DND-41 (cell line): Measurements from ENCODE around the gene BRCA1.
"Not testable (repeated sequence)": the region's sequence is repeated elsewhere in the genome, so short reads cannot be mapped to it uniquely, and the experiment has no call there.

ENCODE experiments used
- ATAC-seq: fragments of 200-7000 bp; cut with Tn5 transposase; 3 replicates; pipeline ENCODE4 v1.9.1; 2021; ENCODE audit warnings: low read depth; ENCODE audit not compliant: insufficient read depth
- DNase-seq: peaks from one replicate; pipeline ENCODE4 v3.0.0-alpha.2; 2020
- H2AFZ ChIP-seq: 2 replicates; pipeline ENCODE4 v1.6.0; 2012; ENCODE audit warnings: low read depth, low read length
- H3K27ac ChIP-seq: 2 replicates; pipeline ENCODE4 v1.5.1; 2012; ENCODE audit warnings: low read length, inconsistent platforms
- H3K27me3 ChIP-seq: fragments of 200-600 bp; sonication (generic); 2 replicates; pipeline ENCODE4 v1.6.0; 2012; ENCODE audit warnings: low read length, mild to moderate bottlenecking, inconsistent platforms; ENCODE audit not compliant: insufficient read depth, poor library complexity
- H3K36me3 ChIP-seq: 2 replicates; pipeline ENCODE4 v1.5.1; 2012; ENCODE audit warnings: low read length, inconsistent platforms; ENCODE audit not compliant: insufficient read depth
- H3K4me1 ChIP-seq: 2 replicates; pipeline ENCODE4 v1.5.1; 2012; ENCODE audit warnings: mild to moderate bottlenecking, low read length; ENCODE audit not compliant: insufficient read depth
- H3K4me2 ChIP-seq: 2 replicates; pipeline ENCODE4 v1.6.0; 2012; ENCODE audit warnings: mild to moderate bottlenecking, moderate library complexity, low read length, inconsistent platforms; ENCODE audit not compliant: insufficient read depth
- H3K4me3 ChIP-seq, 2 experiments: fragments of 200-600 bp in 1 of 2; shearing (Covaris generic) in 1 of 2; 2 replicates each; pipeline ENCODE4 v1.5.1; 2012 to 2016; ENCODE audit warnings: inconsistent platforms in 2 of 2, low read length in 2 of 2, mild to moderate bottlenecking in 2 of 2, low read depth in 1 of 2, moderate library complexity in 1 of 2
- H3K79me2 ChIP-seq: 2 replicates; pipeline ENCODE4 v1.6.0; 2012; ENCODE audit warnings: low read length, inconsistent platforms; ENCODE audit not compliant: insufficient read depth
- H3K9ac ChIP-seq: 2 replicates; pipeline ENCODE4 v1.6.0; 2012; ENCODE audit warnings: low read depth, mild to moderate bottlenecking, inconsistent platforms, low read length, moderate library complexity
- H3K9me3 ChIP-seq: 2 replicates; pipeline ENCODE4 v1.5.1; 2012; ENCODE audit warnings: low read length, moderate library complexity, mild to moderate bottlenecking, inconsistent platforms; ENCODE audit not compliant: insufficient read depth, severe bottlenecking
- H4K20me1 ChIP-seq: 2 replicates; pipeline ENCODE4 v1.6.0; 2012; ENCODE audit warnings: low read length; ENCODE audit not compliant: insufficient read depth
- EZH2 ChIP-seq: IDR thresholded peaks from 3 replicates; pipeline ENCODE4 v1.6.1; 2012; ENCODE audit warnings: borderline replicate concordance, low read depth, mild to moderate bottlenecking, moderate library complexity, low read length, inconsistent platforms; ENCODE audit not compliant: severe bottlenecking
- TF ChIP-seq, protein P1 (sequence below): IDR thresholded peaks from 2 replicates; pipeline ENCODE4 v1.5.1; 2012; ENCODE audit warnings: borderline replicate concordance, low read length, moderate library complexity, mild to moderate bottlenecking; ENCODE audit not compliant: poor library complexity, severe bottlenecking; ENCODE audit errors: extremely low read depth

Gene BRCA1

DNA sequence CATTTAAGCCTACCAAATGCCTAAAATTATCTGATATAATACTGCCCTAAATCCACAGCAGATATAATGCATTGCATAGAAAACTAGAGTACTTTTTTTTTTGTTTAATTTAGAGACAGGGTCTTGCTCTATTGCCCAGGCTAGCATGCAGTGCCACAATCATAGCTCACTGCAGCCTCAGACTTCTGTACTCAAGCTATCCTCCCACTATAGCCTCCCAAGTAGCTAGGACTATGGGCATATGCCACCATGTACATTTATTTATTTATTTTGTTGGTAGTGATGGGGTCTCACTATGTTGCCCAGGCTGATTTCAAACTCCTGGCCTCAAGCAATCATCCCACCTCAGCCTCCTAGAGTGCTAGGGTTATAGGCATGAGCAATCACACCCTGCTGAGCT lies 20.0 kb downstream of the BRCA1 start:
- H3K4me1 ChIP-seq: no peaks in the 10 kb centered on the region
- TF ChIP-seq, protein P1, sequence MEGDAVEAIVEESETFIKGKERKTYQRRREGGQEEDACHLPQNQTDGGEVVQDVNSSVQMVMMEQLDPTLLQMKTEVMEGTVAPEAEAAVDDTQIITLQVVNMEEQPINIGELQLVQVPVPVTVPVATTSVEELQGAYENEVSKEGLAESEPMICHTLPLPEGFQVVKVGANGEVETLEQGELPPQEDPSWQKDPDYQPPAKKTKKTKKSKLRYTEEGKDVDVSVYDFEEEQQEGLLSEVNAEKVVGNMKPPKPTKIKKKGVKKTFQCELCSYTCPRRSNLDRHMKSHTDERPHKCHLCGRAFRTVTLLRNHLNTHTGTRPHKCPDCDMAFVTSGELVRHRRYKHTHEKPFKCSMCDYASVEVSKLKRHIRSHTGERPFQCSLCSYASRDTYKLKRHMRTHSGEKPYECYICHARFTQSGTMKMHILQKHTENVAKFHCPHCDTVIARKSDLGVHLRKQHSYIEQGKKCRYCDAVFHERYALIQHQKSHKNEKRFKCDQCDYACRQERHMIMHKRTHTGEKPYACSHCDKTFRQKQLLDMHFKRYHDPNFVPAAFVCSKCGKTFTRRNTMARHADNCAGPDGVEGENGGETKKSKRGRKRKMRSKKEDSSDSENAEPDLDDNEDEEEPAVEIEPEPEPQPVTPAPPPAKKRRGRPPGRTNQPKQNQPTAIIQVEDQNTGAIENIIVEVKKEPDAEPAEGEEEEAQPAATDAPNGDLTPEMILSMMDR: no peak
- TF ChIP-seq EZH2: no peak
- H3K4me3 ChIP-seq: no peak overlapping the region
- H3K27ac ChIP-seq: no peak overlapping the region
- H3K9me3 ChIP-seq: no peaks in the 10 kb centered on the region
- H3K4me2 ChIP-seq: no peak overlapping the region
- ATAC-seq: no peak
- no peak for DNase-seq
- peaks cover 1% of the 10 kb centered on the region; the same call in 1 of the 2 replicates for H3K79me2 ChIP-seq
- H4K20me1 ChIP-seq: no peaks in the 10 kb centered on the region
- peaks cover 80% of the 10 kb centered on the region for H3K36me3 ChIP-seq
- no peaks in the 10 kb centered on the region for H3K27me3 ChIP-seq
- no peak overlapping the region for H2AFZ ChIP-seq
- H3K9ac ChIP-seq: no peak overlapping the region

DNA sequence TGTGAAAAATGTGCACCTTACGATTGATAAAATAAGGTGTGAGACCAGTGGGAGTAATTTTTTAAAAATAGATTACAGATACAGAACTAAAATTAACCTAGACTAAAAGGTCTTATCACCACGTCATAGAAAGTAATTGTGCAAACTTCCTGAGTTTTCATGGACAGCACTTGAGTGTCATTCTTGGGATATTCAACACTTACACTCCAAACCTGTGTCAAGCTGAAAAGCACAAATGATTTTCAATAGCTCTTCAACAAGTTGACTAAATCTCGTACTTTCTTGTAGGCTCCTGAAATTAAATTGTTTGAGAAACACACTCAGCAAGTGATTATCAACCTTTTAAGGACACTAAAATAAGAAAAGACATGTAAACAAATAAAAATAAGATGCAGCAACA lies 20.5 kb downstream of the BRCA1 start:
- Histone ChIP-seq H3K79me2 (peaks cover 1% of the 10 kb centered on the region; the same call in 1 of the 2 replicates), H3K36me3 (peaks cover 83% of the 10 kb centered on the region), H4K20me1 (no peaks in the 10 kb centered on the region), H3K27ac (no peak overlapping the region), H3K4me2 (no peak overlapping the region), H3K4me3 (no peak overlapping the region), H3K9ac (no peak overlapping the region), H3K4me1 (no peaks in the 10 kb centered on the region), H2AFZ (no peak overlapping the region), H3K9me3 (no peaks in the 10 kb centered on the region), H3K27me3 (no peaks in the 10 kb centered on the region)
- ATAC-seq (no peak), DNase-seq (no peak)
- TF ChIP-seq, protein P1: no peak
- no peak for TF ChIP-seq EZH2

DNA sequence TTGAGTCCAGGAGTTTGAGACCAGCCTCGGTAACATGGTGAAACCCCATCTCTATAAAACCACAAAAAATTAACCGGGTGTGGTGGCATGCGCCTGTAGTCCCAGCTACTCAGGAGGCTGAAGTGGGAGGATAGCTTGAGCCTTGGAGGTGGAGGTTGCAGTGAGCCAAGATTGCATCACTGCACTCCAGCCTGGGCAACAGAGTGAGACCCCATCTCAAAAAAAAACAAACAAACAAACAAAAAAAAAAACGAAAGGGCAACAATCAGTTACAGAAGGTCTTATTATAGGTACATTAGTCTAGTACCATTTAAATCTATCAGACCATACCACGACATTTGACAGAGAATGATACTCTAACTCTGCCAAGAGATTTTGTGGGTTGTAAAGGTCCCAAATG lies 29.8 kb downstream of the BRCA1 start:
- not testable (repeated sequence) for H3K4me2 ChIP-seq, H3K4me3 ChIP-seq, H3K79me2 ChIP-seq, H2AFZ ChIP-seq, H3K9me3 ChIP-seq, DNase-seq, H3K4me1 ChIP-seq, H3K27ac ChIP-seq, H3K27me3 ChIP-seq, ATAC-seq, H4K20me1 ChIP-seq, H3K9ac ChIP-seq
- peaks cover 92% of the 10 kb centered on the region for H3K36me3 ChIP-seq

DNA sequence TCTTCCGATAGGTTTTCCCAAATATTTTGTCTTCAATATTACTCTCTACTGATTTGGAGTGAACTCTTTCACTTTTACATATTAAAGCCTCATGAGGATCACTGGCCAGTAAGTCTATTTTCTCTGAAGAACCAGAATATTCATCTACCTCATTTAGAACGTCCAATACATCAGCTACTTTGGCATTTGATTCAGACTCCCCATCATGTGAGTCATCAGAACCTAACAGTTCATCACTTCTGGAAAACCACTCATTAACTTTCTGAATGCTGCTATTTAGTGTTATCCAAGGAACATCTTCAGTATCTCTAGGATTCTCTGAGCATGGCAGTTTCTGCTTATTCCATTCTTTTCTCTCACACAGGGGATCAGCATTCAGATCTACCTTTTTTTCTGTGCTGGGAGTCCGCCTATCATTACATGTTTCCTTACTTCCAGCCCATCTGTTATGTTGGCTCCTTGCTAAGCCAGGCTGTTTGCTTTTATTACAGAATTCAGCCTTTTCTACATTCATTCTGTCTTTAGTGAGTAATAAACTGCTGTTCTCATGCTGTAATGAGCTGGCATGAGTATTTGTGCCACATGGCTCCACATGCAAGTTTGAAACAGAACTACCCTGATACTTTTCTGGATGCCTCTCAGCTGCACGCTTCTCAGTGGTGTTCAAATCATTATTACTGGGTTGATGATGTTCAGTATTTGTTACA lies 30.9 kb downstream of the BRCA1 start:
- Histone ChIP-seq H3K4me1 (no peaks in the 10 kb centered on the region), H3K9ac (no peak overlapping the region), H2AFZ (no peak overlapping the region), H3K4me3 (no peak overlapping the region), H3K79me2 (no peaks in the 10 kb centered on the region), H3K27ac (no peak overlapping the region), H3K36me3 (peaks cover 91% of the 10 kb centered on the region), H3K4me2 (no peak overlapping the region), H4K20me1 (no peaks in the 10 kb centered on the region), H3K27me3 (no peaks in the 10 kb centered on the region), H3K9me3 (no peaks in the 10 kb centered on the region)
- DNase-seq: no peak
- no peak for ATAC-seq
- TF ChIP-seq, protein P1: no peak
- TF ChIP-seq EZH2: no peak
